CD4-positive, alpha-beta T cell treated with Interleukin-4 for 1 hour (primary cell): ENCODE results near the gene PRDM1.
A peak's percentile ranks its signal among the peaks of the same experiment; 100 is the strongest.

Experiments
- DNase-seq, 2 donors: peaks; one replicate each; pipeline ENCODE4 v3.0.0-alpha.2; 2020 to 2022

PRDM1 gene

DNA sequence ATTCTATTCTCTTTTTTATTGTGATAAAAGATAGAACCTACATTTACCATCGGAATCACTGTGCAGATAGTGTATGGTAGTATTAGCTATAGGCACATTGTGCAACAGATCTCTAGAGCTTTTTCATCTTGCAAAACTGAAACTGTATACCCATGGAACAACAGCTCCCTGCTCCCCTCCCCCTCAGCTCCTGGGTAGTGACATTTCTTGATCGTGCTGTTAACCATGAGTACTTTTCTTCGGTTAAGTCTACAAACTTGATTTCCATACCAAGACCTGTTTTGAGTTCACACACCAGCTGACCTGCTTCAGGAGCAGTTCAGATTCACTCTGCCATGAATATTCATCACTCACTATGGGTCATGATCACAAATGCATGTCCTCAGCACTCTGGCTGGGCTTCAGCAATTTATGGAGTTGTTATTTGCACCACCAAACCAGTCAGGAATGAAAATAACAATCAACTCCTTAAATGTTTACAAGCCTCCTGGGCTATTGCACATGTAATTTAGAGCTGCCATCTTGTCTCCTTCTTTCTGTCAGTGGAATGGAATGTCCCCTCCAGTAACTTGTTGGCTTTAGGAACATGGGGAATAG is 32.8 kb downstream of the PRDM1 start:
- DNase-seq: no peak

DNA sequence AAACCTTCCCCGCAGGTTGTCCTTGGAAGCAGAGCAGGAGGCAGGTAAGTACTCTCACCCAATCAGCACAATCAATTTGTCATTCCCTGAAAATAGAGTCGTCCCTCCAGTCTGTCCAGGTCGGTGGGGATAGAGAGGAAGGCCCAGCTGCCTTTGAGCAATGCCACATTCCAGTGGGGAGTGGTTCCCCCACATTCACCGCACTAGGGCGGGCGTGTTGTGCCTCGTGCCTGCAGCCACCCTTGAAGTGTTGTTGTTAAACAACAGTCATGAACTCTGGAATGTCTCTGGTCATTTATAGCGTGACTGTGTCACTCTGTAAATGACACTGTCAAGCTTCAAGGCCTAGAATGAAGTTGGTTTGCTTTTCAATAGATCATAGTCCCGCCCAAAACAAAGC is 33.4 kb downstream of the PRDM1 start:
- no peak for DNase-seq

DNA sequence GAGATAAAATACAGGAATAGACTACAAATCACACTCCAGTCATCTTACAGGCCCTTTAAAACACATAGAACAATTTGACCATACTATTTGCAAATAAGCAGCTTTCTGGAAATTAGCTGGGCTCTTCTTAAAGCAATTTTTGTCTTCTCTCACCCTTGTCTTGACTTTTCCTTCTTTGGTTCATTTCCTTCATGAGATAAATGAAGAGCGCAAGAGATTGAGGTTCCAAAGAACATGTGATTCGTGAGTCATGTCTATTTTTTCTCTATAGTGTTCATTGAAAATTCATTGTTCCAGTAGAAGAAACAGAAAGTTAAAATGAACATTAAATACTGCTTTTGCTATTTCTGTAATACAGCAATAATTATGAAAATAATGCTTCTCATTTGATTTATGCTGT is 33.9 kb downstream of the PRDM1 start:
- DNase-seq: no peak

DNA sequence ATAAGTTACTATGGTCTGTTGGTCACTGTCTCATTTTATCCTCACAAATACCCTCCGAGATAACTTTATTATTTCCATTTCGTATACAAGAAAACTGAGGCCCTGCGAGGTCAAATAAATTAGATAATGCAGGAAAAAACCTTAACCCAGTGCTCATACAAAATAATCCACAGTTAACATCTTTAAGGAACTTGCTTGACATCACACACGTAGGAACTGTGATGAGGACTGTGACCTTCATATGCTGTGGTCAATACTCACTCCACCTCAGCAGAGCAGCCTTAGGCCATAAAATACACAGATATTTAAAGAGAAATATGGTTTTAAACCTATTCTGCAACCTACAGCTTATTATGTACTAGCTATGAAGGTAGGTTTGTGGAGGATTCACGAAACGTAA is 34.3 kb downstream of the PRDM1 start:
- DNase-seq: no peak

DNA sequence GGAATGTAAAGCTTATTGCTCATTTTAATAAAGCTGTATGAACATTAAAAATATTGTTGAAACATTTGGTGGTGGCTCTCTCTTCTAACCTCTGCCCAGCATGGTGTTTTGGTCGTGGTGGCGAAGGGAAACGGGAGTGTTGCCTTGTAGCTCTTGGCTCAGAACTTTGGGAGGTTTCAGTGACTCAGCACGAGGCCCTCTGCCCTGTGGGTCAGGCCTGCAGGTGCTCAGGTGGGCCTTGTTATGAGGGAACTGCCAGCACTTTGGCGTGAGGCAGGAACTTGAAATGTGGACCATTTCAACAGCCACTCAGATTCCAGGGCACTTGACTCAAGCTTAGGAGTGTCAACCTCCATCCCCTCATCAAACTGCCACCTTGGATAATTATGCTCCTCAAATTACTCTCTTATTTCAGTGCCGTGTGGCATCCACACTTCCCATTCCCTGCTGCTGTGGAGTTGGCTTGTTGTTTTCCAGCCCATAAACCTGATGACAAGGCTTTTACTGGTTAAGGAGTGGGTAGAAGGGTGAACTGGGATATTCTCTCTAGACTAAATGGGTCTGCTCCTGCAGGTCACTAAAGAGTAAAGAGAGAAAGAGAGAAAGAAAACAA is 36.3 kb downstream of the PRDM1 start:
- DNase-seq: no peak

DNA sequence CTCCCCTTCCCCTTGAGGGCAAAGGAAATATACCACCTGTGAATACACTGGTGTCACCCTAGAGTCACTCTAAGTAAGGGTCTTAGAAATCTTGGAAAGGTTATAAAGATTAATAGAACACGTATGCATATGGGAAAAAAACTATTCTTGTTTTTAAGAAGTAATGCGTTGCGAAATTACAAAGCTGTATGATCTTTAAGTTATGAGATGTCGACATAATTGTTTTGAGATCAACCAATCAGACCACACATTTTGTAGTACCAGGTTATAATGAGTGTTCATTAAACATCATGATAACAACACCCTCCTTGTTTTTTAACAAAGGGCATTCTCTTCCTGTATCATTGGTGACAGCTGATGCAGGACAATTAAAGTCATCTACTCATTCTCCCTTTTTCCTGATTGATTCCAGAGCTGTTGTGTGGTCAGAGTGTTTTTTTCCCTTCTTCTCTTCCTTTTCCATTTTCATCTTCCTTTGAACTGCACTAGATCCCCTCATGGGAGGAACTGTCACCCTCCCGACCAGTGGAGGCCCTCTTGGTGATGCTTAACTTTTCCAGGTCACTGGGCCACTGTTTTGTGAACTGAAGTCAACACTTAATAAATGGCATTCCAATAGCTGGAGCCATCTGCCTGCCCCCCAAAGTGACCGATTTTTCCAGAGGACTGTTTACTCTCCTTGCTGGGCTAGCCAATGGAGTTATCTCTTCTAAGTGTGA is 37.0 kb downstream of the PRDM1 start:
- no peak for DNase-seq

DNA sequence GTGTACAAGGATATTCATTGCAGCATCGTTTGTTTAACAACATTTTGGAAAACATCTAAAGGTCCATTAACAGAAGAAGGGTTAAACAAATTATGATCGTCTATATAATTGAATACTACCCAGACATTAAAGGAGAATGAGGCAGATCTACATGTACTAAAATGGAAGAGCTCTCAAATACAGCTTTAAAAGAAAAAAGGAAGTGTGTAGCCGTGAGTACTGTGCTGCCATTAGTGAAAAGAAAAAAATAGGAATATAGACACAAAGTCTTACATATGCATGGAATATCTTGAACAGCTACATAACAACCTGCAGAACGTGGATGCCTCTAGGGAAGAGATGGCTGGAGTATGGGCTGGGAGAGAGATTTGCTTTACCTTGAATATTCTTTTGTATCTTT is 37.9 kb downstream of the PRDM1 start:
- no peak for DNase-seq

DNA sequence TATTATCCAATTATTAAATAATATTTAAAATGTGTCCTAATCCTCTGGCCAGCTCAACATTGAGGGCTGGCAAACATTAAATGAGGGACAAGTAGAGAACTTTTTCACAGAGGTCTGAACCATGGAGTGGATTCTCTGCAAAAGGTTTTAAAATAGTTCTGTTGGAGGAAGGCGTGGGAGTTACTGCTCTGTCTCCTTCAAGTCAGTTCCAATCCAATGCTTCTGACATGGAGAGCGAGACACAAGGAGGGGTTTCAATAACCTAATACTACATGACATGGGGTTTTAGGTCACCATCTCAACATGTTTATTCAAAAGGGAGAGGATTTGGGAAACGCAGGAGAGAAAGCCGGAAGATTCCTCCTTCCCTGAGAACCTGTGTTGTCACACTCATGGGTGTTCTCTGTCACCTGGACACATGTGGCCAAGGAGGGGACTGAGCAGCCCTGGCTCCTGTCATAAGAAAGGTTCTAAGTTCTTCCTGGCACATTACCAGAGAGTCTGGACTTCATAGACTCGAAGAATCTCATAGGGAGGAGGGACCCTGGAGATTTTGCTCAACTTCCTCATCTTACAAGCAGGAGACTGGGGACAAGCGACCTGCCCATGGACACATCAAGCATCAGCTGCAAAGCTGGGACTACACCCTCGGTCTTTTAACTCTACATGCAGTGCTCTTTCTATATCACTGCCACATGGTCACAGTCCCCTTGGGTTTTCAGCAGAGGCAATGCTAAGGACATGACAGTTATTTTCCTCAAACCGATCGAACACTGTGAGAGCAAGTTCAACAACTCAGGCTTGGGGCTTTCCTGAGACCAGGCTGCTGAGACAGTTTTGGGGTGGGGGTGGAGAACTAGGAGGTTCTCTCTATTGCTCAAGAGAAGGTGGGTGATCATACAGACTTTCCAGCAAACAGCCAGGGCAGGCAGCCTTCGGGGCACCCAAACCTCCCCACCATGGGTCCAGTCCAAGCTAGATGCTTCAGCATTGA is 38.6 kb downstream of the PRDM1 start:
- no peak for DNase-seq

DNA sequence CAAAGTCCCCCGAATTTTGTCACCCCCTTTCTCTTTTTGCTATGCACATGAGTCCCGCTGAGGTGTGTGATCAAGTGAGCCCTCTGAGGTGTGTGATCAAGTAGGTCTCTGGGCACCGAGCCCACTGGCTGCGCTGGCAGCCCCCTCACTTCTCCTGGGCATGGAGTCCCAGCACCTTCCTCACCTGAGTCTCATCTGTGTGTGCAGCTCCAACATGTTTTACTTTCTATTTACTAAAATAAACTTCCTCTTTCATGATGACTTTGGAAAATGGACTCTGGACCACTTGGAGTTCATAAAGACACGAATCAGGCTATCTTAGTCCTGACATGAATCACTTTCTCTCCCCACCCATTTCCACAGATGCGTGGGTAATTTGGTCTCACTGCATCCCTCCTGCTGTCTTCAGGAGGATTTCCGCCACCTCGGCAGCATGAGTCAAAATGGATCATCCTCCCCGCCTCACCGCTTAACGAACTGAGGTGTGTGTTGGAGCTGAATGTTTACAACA is 39.8 kb downstream of the PRDM1 start:
- peak; percentile 27 to 39 for DNase-seq

DNA sequence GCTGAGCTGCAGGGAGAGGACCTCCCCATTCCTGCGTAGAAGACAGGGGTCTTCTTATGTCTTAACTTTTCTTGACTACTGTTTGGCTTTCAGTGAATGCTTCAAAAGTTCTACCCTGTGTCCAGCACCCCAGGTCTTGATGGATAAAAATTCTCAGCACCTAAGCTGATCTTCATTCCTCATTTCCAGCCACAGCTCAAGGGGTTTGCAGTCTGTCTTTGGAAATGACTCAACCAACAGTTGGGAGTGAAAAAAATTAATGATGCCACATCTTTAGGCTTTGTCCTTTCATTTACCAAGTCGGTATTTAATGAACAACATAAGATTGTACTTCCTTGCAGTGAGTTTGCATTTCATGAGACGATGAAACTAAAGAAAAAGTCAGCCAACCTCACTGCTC is 40.3 kb downstream of the PRDM1 start:
- DNase-seq: no peak

DNA sequence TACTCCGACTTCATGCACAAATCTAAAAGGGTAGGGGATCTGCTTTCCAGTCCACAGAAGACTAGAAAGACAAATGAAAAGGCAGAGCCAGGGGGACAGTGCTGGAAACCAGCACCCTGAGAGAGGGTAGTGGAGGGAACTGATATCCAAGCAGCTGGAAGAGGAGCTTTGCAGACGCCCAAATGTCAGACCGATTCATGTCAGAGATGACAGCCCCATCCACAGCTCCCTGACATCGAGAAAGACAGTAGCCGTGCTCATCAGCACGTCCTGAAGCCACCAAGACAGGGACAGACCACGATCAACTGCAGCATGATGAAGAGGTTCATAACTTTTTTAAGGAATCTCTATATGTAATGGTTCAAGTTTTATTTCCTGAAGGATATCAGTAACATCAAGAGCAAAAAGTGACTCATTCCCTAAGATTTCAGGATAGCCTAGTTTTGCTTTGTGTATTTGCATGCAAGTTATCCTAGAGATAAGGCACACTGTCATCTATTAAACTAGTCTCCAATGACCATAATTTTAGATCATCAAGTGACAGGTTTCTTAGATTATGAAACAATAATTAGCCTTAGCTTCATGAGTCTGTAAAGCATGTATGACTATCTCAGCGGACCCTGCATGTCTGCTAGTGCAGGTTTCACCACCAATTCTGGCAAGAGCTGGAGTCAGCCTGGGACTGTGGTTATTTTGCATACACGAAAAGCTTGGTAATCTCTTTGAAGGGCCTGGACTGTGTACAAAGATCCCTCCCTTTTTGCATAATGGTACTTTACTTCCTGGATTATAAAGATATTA is 43.0 kb downstream of the PRDM1 start:
- DNase-seq: no peak

DNA sequence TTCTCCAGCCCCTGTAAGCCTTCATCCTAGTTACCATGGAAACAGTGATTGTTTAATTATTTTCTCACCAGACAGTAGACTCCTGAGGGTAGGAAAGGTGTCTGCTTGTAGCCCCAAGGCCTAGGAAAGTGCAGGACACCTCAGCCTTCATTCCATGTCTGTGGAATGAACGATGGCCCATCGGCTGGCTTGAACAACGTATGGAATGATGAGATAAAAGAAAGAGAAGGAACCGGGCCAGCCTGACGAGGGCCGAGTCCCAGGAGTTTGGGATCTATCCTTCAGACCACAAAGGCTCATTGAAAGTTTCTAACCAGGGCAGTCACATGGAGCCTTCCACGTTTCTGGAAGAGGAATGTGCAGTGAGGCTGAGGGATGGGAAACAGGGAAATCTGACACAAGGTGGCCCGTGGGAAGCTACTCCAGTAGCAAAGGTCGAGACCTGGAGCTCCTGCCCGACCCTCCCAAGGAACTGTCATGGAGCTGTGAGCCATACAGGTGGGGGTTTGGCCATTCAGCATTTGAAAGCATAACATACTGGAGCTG is 46.1 kb downstream of the PRDM1 start:
- DNase-seq: no peak

DNA sequence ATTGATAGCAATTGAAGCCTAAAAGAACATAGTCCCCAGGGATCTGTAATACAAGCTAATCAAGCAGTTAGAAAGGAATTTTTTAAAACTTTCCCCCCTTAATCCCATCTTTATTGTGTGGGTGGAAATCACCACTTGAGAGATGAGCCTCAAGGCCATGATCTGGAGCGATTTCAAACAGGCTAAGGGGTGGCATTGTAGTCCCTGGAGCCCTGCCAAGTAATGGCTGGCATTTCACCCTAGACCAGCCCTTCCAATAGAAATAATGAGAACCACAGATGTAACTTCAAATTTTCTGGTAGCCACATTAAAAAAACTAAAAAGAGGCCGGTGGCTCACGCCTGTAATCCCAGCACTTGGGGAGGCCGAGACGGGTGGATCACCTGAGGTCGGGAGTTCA is 46.9 kb downstream of the PRDM1 start:
- DNase-seq: no peak

DNA sequence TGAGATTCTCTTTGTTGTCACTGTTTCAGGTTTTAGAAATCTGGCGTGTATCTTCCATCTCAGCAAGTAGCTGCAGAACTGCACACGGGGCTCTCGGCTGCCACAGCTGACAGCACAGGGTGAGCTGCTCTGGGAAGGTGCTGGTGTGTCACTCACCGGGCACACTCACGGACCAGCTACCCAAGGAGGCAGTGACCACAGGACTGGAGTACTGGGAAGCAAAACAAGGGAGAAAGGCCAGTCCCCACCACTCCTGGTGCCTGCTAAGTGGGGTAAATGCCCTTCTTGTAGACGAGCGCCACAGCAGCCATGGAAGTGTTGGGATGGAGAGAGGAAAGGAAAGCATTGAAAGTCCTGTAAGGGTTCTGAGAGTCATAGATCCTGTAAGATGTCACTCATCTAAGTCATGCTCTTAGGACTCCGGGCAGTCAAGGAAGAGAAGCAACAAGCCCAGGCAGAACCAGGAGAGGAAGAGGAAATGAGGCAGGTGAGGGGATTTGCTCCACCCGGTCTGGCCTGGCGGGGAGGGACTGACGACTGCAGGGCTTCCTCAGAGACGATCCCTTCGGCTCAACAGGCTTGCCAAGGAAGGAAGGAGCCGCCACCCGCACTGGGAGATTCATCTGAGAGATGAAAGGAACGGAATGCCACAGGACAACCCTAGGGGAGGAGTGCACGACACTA is 48.1 kb downstream of the PRDM1 start:
- DNase-seq: no peak

DNA sequence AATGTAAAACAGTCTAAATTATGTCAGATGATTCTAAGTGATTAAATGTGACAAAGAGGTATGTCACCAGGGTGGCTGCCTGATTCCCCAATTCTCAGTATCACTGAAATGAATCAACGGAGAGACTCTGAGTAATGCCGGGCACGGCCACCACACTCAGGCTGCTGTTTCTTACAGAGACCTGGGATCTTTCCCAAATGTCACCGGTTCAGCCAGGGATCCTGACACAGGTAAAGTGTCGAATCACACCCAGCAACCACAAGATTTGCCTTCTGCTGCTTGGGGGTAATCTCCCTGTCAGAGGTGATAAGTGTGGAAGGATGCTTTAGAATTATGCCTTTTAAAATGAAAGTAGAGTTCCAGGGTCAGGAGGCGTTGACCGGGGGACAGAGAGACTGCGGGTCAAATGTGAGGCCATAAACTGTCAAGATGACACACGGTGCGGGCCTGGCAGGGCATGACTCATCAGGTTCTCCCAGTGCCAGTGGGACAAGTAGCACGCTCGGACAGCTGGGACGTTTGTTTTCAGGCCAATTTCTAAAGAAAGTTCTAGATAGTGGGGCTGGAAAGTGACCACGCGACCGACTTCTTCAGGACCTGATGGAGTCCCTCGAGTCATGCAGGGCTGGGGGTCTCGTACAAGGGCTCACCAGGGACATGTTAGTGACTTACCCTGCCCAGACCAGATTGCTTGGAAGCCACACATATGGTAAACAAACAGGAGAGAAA is 48.9 kb downstream of the PRDM1 start:
- DNase-seq: no peak

DNA sequence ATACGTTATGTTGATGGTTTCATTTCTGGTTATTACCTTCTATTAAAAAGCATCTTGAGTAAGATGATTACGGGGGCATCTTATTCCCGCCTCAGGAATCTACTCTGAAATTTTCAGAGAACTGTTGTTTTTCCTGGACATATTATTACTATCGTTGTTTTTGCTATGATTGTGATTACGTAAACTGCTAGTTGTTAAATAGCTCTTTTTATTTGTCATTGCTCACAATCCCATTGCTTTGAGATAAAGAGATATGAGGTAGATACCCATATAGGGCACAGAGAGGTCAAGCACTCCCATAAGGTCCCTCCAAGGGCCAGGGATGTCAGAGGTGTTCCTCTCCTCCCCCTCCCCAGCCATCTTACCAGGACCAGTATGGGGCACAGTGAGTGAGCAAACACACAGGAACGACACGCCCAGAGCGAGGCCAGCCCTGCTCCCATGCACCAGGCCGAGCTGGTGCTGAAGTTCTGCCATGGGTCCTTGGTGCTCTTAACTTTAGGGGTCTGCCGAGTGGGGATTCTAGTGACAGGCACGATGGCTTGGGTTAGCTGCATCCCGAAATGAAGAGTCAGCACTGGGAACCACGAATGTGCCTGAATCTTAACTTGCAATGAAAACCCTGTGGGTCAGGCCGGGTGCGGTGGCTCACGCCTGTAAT is 49.9 kb downstream of the PRDM1 start:
- DNase-seq: no peak

DNA sequence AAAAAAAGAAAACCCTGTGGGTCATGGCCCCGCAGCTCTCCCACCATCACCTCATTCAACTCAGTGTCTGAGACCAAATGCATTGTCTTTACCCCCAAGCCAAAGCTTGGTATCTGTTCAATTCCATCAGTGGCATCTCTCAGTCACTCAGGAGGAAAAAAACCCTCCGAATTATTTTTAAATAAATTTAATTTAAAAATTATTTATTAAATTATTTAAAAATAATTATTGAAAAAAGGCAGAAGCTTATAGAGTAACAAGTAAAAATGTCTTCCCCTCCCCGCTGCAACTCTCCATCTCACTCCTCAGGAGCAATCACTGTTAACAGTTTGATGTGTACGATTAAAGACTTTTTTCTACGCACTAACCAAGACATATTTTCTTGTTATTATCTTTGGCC is 50.7 kb downstream of the PRDM1 start:
- DNase-seq: no peak

DNA sequence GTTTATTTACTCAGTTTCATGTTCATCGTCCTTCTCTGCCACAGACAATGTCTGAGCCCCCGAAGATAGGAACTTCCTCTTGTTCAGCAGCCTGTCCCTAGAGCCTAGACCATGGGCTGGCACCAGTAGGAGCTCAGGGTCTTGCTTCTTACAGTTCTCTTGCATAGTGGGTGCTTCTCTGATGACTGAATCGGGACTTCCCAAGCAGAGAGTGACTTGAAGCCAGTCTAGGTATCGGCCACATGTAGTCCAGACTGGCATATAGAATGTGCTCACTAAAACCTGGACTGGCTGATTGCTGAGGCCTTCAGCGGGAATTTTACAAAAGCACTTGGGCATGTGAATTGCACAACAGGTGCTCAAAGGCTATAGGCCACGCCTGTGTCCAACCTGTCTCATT is 52.0 kb downstream of the PRDM1 start:
- no peak for DNase-seq

DNA sequence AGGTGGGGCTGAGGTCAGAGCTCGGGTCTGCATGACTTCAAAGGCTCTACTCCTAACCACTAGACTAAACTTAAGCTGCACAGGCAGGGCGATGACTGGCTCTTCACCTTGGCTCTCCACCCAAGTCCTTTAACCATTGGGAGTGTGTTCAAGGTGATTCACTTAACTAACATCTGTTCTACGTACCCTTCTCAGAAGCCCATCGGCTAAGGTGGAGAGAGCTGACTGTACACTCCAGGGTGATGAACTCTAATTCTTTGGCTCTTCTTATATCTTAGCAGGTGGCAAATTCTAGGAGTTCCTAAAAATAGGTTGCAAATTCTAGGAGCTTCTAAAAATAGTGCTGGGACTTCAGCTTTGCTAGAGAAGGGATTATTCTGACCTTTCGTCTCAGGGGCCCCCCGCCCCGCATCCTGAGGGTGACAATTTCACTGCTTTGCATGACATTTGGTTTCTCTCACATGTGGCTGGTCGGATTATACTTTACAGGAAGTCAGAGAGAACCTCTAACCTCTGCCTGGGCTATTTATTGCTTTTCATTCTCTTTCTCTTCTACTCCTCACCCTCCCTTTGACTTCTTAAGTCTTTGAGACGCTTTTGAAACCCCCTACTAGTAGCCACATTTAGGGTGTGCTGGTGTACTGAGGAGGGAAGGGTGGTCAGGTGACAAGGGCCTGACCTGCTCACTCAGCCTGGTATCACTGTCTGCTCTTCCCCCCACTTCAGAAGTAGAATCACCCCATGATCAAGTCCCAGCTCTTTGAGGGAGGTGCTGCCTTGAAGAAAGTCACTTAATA is 55.5 kb downstream of the PRDM1 start:
- DNase-seq: peak; percentile 28 to 58
